Panc1 (cell line): ENCODE measurements around the gene DDAH1. TPM values are rescaled to one million over a fixed set of nuclear protein-coding genes. Genes with fewer than 3 reads are reported as not detected.
"Not testable (repeated sequence)": the region's sequence is repeated elsewhere in the genome, so short reads cannot be mapped to it uniquely, and the experiment has no call there.

Experiments
- ATAC-seq: fragments of 200-7000 bp; cut with Tn5 transposase; 2 replicates; pipeline ENCODE4 v1.9.1; 2020; ENCODE audit warnings: mild to moderate bottlenecking, moderate library complexity
- BruUV-seq: library from RNA; stranded (reverse); fragments of 400-500 nt; replicated peaks from 2 replicates; lab custom pipeline; 2021; lab: Mats Ljungman, UMichigan
- CTCF ChIA-PET: fragments of 300-600 bp; sonication (Branson Sonifier 250); formaldehyde crosslinking; loops from one replicate; lab custom pipeline; 2022; ENCODE audit warnings: antibody characterized with exemption; lab: Charles Lee
- POLR2A ChIA-PET: fragments of 300-600 bp; sonication (Branson Sonifier 250); formaldehyde crosslinking; loops from one replicate; lab custom pipeline; 2022; ENCODE audit warnings: antibody characterized with exemption; lab: Charles Lee
- DNase-seq: peaks from one replicate; pipeline ENCODE4 v3.0.0-alpha.2; 2010; ENCODE audit warnings: low read depth, low spot score
- H3K27ac ChIP-seq: 2 replicates; pipeline ENCODE4 v1.5.1; 2011; ENCODE audit warnings: mild to moderate bottlenecking, low read length, inconsistent platforms
- H3K27me3 ChIP-seq: fragments of 200-500 bp; sonication (Bioruptor generic); 2 replicates; pipeline ENCODE4 v1.6.0; 2014; ENCODE audit warnings: low read length, inconsistent platforms; ENCODE audit not compliant: control insufficient read depth, insufficient read depth
- H3K36me3 ChIP-seq: fragments of 200-500 bp; sonication (Bioruptor generic); 2 replicates; pipeline ENCODE4 v1.5.1; 2014; ENCODE audit warnings: inconsistent platforms, mild to moderate bottlenecking, low read length, moderate library complexity; ENCODE audit not compliant: control insufficient read depth, insufficient read depth
- H3K4me1 ChIP-seq: 2 replicates; pipeline ENCODE4 v1.5.1; 2011; ENCODE audit warnings: inconsistent platforms, mild to moderate bottlenecking, low read length, moderate library complexity; ENCODE audit not compliant: control insufficient read depth, insufficient read depth
- H3K4me3 ChIP-seq, 2 experiments: 2 replicates each; pipeline ENCODE4 v1.5.1; 2011 to 2012; ENCODE audit warnings: low read depth in 2 of 2, low read length in 2 of 2, mild to moderate bottlenecking in 2 of 2, inconsistent platforms in 1 of 2, moderate library complexity in 1 of 2
- H3K9me3 ChIP-seq: fragments of 200-500 bp; sonication (Bioruptor generic); 2 replicates; pipeline ENCODE4 v1.5.1; 2014; ENCODE audit warnings: low read depth, mild to moderate bottlenecking, inconsistent platforms, low read length, moderate library complexity; ENCODE audit not compliant: control insufficient read depth, insufficient read depth
- CTCF ChIP-seq: fragments of 450-650 bp; IDR thresholded peaks from 2 replicates; pipeline ENCODE4 v1.5.1; 2017; ENCODE audit warnings: mild to moderate bottlenecking
- POLR2AphosphoS5 ChIP-seq: IDR thresholded peaks from 2 replicates; pipeline ENCODE4 v1.6.1; 2012; ENCODE audit warnings: mild to moderate bottlenecking, low read depth, low read length, moderate library complexity
- REST ChIP-seq, 2 experiments: IDR thresholded peaks; 2 replicates each; pipeline ENCODE4 v1.6.1; 2011 to 2012; ENCODE audit warnings: low read depth in 2 of 2, control low read depth in 1 of 2, low read length in 1 of 2, mild to moderate bottlenecking in 1 of 2, moderate library complexity in 1 of 2; ENCODE audit not compliant: insufficient read depth in 1 of 2
- SIN3A ChIP-seq: IDR thresholded peaks from 2 replicates; pipeline ENCODE4 v1.6.1; 2012; ENCODE audit warnings: low read depth, mild to moderate bottlenecking, low read length, moderate library complexity, borderline replicate concordance; ENCODE audit not compliant: insufficient read depth
- TCF7L2 ChIP-seq: IDR thresholded peaks from 2 replicates; pipeline ENCODE4 v1.6.1; 2011; ENCODE audit warnings: mild to moderate bottlenecking, low read depth, low read length, inconsistent platforms
- in situ Hi-C: cut with HindIII; loops from 2 replicates; pipeline ENCODE4 v1.10.0; 2016; ENCODE audit warnings: low sequenced_read_pairs, low pct_unique_long_range_greater_than_20kb
- intact Hi-C: fragments of 100-400 bp; cut with micrococcal nuclease; formaldehyde crosslinking; loops from one replicate; pipeline ENCODE4 v1.10.0; 2022; ENCODE audit not compliant: unreplicated experiment
- total RNA-seq: library from RNA; stranded (reverse); gene quantifications from one replicate; pipeline ENCODE4 v1.2.1, GENCODE V29; 2021; ENCODE audit not compliant: unreplicated experiment

The DDAH1 gene
- total RNA-seq, 1 experiment from 2014 or later = 85.4 TPM

- TF ChIP-seq SIN3A (no peak), REST (IDR thresholded peaks at IDR 0.05; ENCODE audit: insufficient read depth in 1 of 2, low read depth in 2 of 2, low read length in 1 of 2) (no peak), CTCF (no peak), TCF7L2 (no peak), POLR2AphosphoS5 (no peak)
- Histone ChIP-seq H3K27ac (no peak overlapping the region), H3K27me3 (no peaks in the 10 kb centered on the region), H3K4me3 (no peak overlapping the region), H3K36me3 (no peaks in the 10 kb centered on the region), H3K9me3 (no peaks in the 10 kb centered on the region), H3K4me1 (no peaks in the 10 kb centered on the region; the same call in 1 of the 2 replicates)
- intact Hi-C loops (no loop called here), in situ Hi-C loops (no loop called here)
- ChIA-PET CTCF (no interaction called here), POLR2A (no interaction called here)
- no peak for ATAC-seq
- BruUV-seq = no TSS peak
- DNase-seq = no peak
These were observed 6.6 kb upstream of the DDAH1 start for GRCh38 chr1:85471558-85471957.

GRCh38 chr1:85470130-85470529, 5.2 kb upstream of the DDAH1 start:
- H3K36me3 ChIP-seq, CTCF ChIA-PET, H3K9me3 ChIP-seq, H3K4me3 ChIP-seq, BruUV-seq, H3K27me3 ChIP-seq, in situ Hi-C loops, POLR2A ChIA-PET, intact Hi-C loops, H3K4me1 ChIP-seq, DNase-seq, ATAC-seq, H3K27ac ChIP-seq: not testable (repeated sequence)

- DNase-seq (no peak), ATAC-seq (no peak)
- H3K36me3 ChIP-seq = no peaks in the 10 kb centered on the region
- CTCF ChIA-PET = interaction anchor here (1.6 kb wide), 1 partner anchor 162 kb away, joined by 3 read pairs; no protein-coding TSS in a partner anchor
- H3K27ac ChIP-seq = peak overlapping the region; percentile 48
- H3K27me3 ChIP-seq = no peaks in the 10 kb centered on the region
- no peak overlapping the region for H3K4me3 ChIP-seq
- POLR2A ChIA-PET = interaction anchor here (0.8 to 1.3 kb wide), 2 partner anchors 8 to 113 kb away, joined by 3 read pairs; partner anchors contain the start of gene CCN1
- TF ChIP-seq TCF7L2 = no peak
- no peak for TF ChIP-seq REST (IDR thresholded peaks at IDR 0.05; ENCODE audit: insufficient read depth in 1 of 2, low read depth in 2 of 2, low read length in 1 of 2)
- no peak for TF ChIP-seq POLR2AphosphoS5
- TF ChIP-seq SIN3A = no peak
- TF ChIP-seq CTCF = no peak
- H3K9me3 ChIP-seq = no peaks in the 10 kb centered on the region
- intact Hi-C loops = no loop called here
- in situ Hi-C loops = no loop called here
- no TSS peak for BruUV-seq
- H3K4me1 ChIP-seq = peaks cover 14% of the 10 kb centered on the region
These were observed 3.1 kb upstream of the DDAH1 start for GRCh38 chr1:85467929-85468540.
